ENCODE measurements around the gene OSGEP. TPM values are rescaled to one million over a fixed set of nuclear protein-coding genes. Genes with fewer than 3 reads are reported as not detected.

OSGEP gene
- total and polyA plus RNA-seq, 2 of the 13 experiments (the other 11 are each of a cell fraction or from before 2014, with no cell fraction given): 39.7 to 41.1 TPM

DNA sequence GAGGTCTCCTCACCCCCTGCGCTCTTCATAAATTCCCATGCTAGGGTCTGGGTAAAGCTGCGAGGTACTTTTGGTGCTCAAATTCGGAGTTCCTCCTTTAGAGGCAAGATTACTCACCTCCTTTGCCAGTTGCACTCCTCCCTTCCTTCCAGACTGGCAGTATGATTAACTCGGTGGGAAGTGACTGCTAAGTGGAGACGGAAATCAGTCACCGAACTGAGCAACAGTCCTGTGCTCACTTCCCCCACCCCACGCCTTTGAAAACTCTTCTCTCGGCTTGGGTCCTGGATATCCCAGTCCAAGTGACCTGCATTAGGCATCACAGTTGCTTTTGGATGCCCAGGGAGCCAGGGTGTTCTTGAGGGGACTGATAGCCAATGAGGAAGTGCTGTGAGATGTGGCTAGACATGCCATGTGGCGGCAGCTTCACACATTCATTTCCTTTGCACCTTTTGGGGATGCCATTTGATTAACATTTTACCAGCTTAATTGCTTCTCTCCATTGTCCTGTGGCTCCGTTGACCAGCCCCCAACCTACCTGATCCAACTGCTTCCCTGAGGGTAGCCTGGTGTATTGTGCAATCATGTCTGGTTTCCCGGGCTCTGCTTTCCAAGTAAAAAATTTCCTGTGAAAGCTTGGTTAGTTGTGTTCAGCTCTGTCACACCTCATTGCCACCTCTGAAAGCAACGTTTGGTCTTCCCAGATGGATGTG is 15.4 kb upstream of the OSGEP start (continued):
- TF ChIP-seq ZBTB14 (CRISPR knock-in tag; IDR thresholded peaks at IDR 0.05) (no peak), NFE2L2 (IDR thresholded peaks at IDR 0.05; ENCODE audit: low read length) (no peak), ZNF510 (CRISPR knock-in tag; IDR thresholded peaks at IDR 0.05; ENCODE audit: low read depth) (no peak), PTBP1 (IDR thresholded peaks at IDR 0.05; ENCODE audit: low read depth, low read length, poor library complexity, severe bottlenecking) (no peak), KLF12 (CRISPR knock-in tag; IDR thresholded peaks at IDR 0.05; ENCODE audit: borderline replicate concordance) (no peak), ZNF614 (CRISPR knock-in tag; IDR thresholded peaks at IDR 0.05; ENCODE audit: borderline replicate concordance) (no peak), BATF2 (CRISPR knock-in tag; IDR thresholded peaks at IDR 0.05) (no peak), ZNF776 (CRISPR knock-in tag; IDR thresholded peaks at IDR 0.05) (no peak), MXD4 (CRISPR knock-in tag; IDR thresholded peaks at IDR 0.05) (no peak), ZNF33A (CRISPR knock-in tag; IDR thresholded peaks at IDR 0.05; ENCODE audit: borderline replicate concordance) (no peak), TCF7L2 (IDR thresholded peaks at IDR 0.05; ENCODE audit: low read depth, low read length) (no peak), E2F5 (CRISPR knock-in tag; conservative IDR thresholded peaks at IDR 0.05) (peak; percentile 84), IKZF1 (IDR thresholded peaks at IDR 0.05) (no peak), MAZ (IDR thresholded peaks at IDR 0.05; ENCODE audit: borderline replicate concordance, low read depth, low read length) (no peak), MAZ (CRISPR knock-in tag; IDR thresholded peaks at IDR 0.05; ENCODE audit: low read depth) (peak; percentile 66; the same call in 1 of the 2 replicates), PHF21A (CRISPR knock-in tag; IDR thresholded peaks at IDR 0.05) (no peak), ZNF800 (CRISPR knock-in tag; IDR thresholded peaks at IDR 0.05) (no peak), DPF2 (CRISPR knock-in tag; IDR thresholded peaks at IDR 0.05; ENCODE audit: borderline replicate concordance, low read depth) (0 out of 2 replicates have a peak, but pooled peaks have one; percentile 14), NFRKB (IDR thresholded peaks at IDR 0.05) (no peak), REPIN1 (CRISPR knock-in tag; IDR thresholded peaks at IDR 0.05; ENCODE audit: borderline replicate concordance, low read depth) (0 out of 2 replicates have a peak, but pooled peaks have one; percentile 33), TFAP4 (IDR thresholded peaks at IDR 0.05; ENCODE audit: borderline replicate concordance, low read depth) (no peak), HNRNPH1 (optimal IDR thresholded peaks at IDR 0.05; ENCODE audit: low read depth, low read length) (no peak), MAX (IDR thresholded peaks at IDR 0.05) (peak; percentile 39; the same call in 1 of the 2 replicates), ISL2 (CRISPR knock-in tag; IDR thresholded peaks at IDR 0.05) (no peak), NR2F6 (IDR thresholded peaks at IDR 0.05) (no peak), NR2F6 (CRISPR knock-in tag; IDR thresholded peaks at IDR 0.05) (no peak), ELF1 (CRISPR knock-in tag; IDR thresholded peaks at IDR 0.05) (no peak)
